KMS-11 (cell line): ENCODE data around the gene TFAP2B.

Experiments used
- H2AFZ ChIP-seq: fragments of 200-600 bp; sonication (generic); 2 replicates; pipeline ENCODE4 v1.6.1; 2016; ENCODE audit warnings: antibody characterized with exemption, mixed run types, low read depth
- H3K27ac ChIP-seq: fragments of 200-600 bp; sonication (generic); 2 replicates; pipeline ENCODE4 v1.6.1; 2016; ENCODE audit warnings: mild to moderate bottlenecking, mixed run types
- H3K27me3 ChIP-seq: fragments of 200-600 bp; sonication (generic); 2 replicates; pipeline ENCODE4 v1.6.1; 2017; ENCODE audit warnings: mild to moderate bottlenecking, low read depth, mixed run types, moderate library complexity; ENCODE audit not compliant: insufficient read depth
- H3K36me3 ChIP-seq: fragments of 200-600 bp; sonication (generic); 2 replicates; pipeline ENCODE4 v1.6.1; 2017; ENCODE audit warnings: mild to moderate bottlenecking, mixed run types; ENCODE audit not compliant: insufficient read depth
- H3K4me1 ChIP-seq: fragments of 200-600 bp; sonication (generic); 2 replicates; pipeline ENCODE4 v1.6.1; 2016; ENCODE audit warnings: mild to moderate bottlenecking, low read depth, mixed run types; ENCODE audit not compliant: poor library complexity, severe bottlenecking
- H3K4me2 ChIP-seq: fragments of 200-600 bp; sonication (generic); 2 replicates; pipeline ENCODE4 v1.7.0; 2016; ENCODE audit warnings: mild to moderate bottlenecking, mixed run types
- H3K4me3 ChIP-seq: fragments of 200-600 bp; sonication (generic); IDR thresholded peaks from 2 replicates; pipeline ENCODE4 v1.6.1; 2017; ENCODE audit warnings: low read depth, low read length, mixed read lengths; ENCODE audit not compliant: insufficient read depth
- H3K79me2 ChIP-seq: fragments of 200-600 bp; sonication (generic); 2 replicates; pipeline ENCODE4 v1.6.1; 2016; ENCODE audit warnings: low read depth, mixed run types; ENCODE audit not compliant: insufficient read depth
- H3K9ac ChIP-seq: fragments of 200-600 bp; sonication (generic); 2 replicates; pipeline ENCODE4 v1.6.1; 2016; ENCODE audit warnings: mild to moderate bottlenecking, mixed run types
- H4K20me1 ChIP-seq: fragments of 200-600 bp; sonication (generic); 2 replicates; pipeline ENCODE4 v1.6.1; 2016; ENCODE audit warnings: mild to moderate bottlenecking, mixed run types; ENCODE audit not compliant: insufficient read depth
- CTCF ChIP-seq: fragments of 200-600 bp; sonication (generic); conservative IDR thresholded peaks from 2 replicates; pipeline ENCODE4 v1.6.1; 2017; ENCODE audit warnings: low read depth, mild to moderate bottlenecking, antibody characterized with exemption, low read length, moderate library complexity, mixed read lengths

The TFAP2B gene

GRCh38 chr6:50791900-50792508 lies 26.7 kb upstream of the TFAP2B start:
- no peaks in the 10 kb centered on the region for H3K36me3 ChIP-seq
- no peak overlapping the region for H3K4me2 ChIP-seq
- H3K27me3 ChIP-seq: no peaks in the 10 kb centered on the region
- H2AFZ ChIP-seq: no peak overlapping the region
- TF ChIP-seq CTCF: peak; percentile 77
- no peak overlapping the region for H3K27ac ChIP-seq
- H3K4me3 ChIP-seq: no peak overlapping the region
- H3K4me1 ChIP-seq: no peaks in the 10 kb centered on the region
- H4K20me1 ChIP-seq: no peaks in the 10 kb centered on the region
- no peak overlapping the region for H3K9ac ChIP-seq
- H3K79me2 ChIP-seq: no peaks in the 10 kb centered on the region

GRCh38 chr6:50792771-50793170 lies 25.9 kb upstream of the TFAP2B start:
- TF ChIP-seq CTCF: no peak
- Histone ChIP-seq H3K27ac (no peak overlapping the region), H2AFZ (no peak overlapping the region), H3K4me3 (no peak overlapping the region), H3K36me3 (no peaks in the 10 kb centered on the region), H3K4me1 (no peaks in the 10 kb centered on the region), H4K20me1 (no peaks in the 10 kb centered on the region), H3K9ac (no peak overlapping the region), H3K79me2 (no peaks in the 10 kb centered on the region), H3K4me2 (no peak overlapping the region), H3K27me3 (no peaks in the 10 kb centered on the region)

DNA sequence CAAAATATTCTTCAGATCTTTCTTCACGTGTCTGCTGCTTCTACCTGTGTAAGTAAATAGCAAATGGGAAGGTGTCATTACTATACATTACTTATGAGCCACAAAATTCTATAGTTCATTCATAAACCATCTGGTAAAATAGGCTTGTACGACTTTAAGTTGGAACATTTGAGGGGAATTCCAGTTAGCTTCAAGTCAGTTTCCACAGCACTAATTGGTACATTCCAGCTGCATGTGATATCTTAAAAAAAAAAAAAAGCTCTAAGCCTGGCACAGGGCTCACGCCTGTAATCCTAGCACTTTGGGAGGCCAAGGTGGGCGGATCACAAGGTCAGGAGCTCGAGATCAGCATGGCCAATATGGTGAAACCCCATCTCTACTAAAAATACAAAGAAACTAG lies 23.1 kb upstream of the TFAP2B start:
- Histone ChIP-seq H4K20me1 (no peaks in the 10 kb centered on the region), H3K27me3 (no peaks in the 10 kb centered on the region)

DNA sequence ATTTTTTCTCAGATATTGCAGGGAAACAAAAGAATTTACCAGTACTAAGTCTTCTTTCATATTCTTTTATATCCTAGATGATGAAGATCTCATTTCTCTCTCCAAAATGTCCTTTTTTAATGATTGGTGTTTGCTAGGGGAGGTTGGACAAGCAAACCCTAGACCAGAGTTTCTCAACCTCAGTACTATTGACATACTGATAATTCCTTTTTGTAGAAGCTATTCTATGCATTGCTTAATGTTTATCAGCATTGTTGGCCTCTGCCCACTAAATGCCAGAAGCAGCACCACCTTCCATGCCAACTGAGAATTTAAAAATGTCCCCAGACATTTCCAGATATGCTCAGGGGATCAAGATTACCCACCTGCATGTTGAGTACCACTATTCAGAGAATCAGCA lies 14.4 kb upstream of the TFAP2B start:
- H3K4me2 ChIP-seq: no peak overlapping the region
- H3K27me3 ChIP-seq: no peaks in the 10 kb centered on the region
- H3K4me1 ChIP-seq: no peaks in the 10 kb centered on the region
- no peaks in the 10 kb centered on the region for H3K36me3 ChIP-seq
- H3K27ac ChIP-seq: no peak overlapping the region
- no peaks in the 10 kb centered on the region for H3K79me2 ChIP-seq
- no peak for TF ChIP-seq CTCF
- no peak overlapping the region for H3K9ac ChIP-seq
- no peak overlapping the region for H2AFZ ChIP-seq
- no peaks in the 10 kb centered on the region for H4K20me1 ChIP-seq
- no peak overlapping the region for H3K4me3 ChIP-seq

More for the DNA sequence above, 23.1 kb upstream of the TFAP2B start:
- Histone ChIP-seq H3K4me1 (no peaks in the 10 kb centered on the region), H3K4me2 (no peak overlapping the region), H3K36me3 (no peaks in the 10 kb centered on the region), H3K27ac (no peak overlapping the region), H3K79me2 (no peaks in the 10 kb centered on the region), H2AFZ (no peak overlapping the region), H3K4me3 (no peak overlapping the region), H3K9ac (no peak overlapping the region)
- no peak for TF ChIP-seq CTCF
